ENCODE data around the gene ZNF385B. TPM values are rescaled to one million over a fixed set of nuclear protein-coding genes. Genes with fewer than 3 reads are reported as not detected.

Gene ZNF385B
- polyA plus RNA-seq, 1 donor (not counting 4 experiments of a cell fraction or from before 2014, with no cell fraction given) = 0.17 TPM

DNA sequence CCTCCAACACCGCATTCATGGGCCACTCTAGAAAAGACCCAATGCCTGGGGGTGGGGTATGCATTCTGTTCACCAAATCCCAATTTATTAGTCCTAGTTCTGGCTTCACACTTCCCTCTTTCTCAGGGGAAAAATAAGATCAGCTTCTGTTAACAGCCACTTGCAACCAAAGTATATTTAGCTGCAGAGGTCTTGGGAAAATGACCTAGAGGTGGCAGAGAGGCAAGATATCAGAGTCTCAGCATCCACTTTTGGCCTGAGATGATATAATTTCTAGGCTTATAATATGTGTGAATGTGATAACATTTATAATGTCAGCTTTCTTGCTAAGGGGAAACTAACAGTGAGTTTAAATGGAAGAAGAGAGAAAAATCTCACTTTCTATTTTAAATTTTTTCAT is 89.1 kb downstream of the ZNF385B start:
- no peak overlapping the region for H3K9ac ChIP-seq (ENCODE audit: control insufficient read depth, extremely low read depth, insufficient read depth, low read length)
- no peak overlapping the region for H2AFZ ChIP-seq (ENCODE audit: control insufficient read depth, low read length)
- no peaks in the 10 kb centered on the region for H3K27me3 ChIP-seq (ENCODE audit: control insufficient read depth, extremely low read depth, insufficient read depth, low read length)
- no peaks in the 10 kb centered on the region for H4K20me1 ChIP-seq (ENCODE audit: control insufficient read depth, extremely low read depth, insufficient read depth, low read length)
- peaks cover 7% of the 10 kb centered on the region for H3K4me1 ChIP-seq (ENCODE audit: control insufficient read depth, extremely low read depth, insufficient read depth, low read length)
- H3K4me3 ChIP-seq (ENCODE audit: control insufficient read depth in 2 of 3, extremely low read depth in 1 of 3, insufficient read depth in 2 of 3, low read depth in 1 of 3, low read length in 3 of 3) = no peak overlapping the region
- TF ChIP-seq, protein P1, sequence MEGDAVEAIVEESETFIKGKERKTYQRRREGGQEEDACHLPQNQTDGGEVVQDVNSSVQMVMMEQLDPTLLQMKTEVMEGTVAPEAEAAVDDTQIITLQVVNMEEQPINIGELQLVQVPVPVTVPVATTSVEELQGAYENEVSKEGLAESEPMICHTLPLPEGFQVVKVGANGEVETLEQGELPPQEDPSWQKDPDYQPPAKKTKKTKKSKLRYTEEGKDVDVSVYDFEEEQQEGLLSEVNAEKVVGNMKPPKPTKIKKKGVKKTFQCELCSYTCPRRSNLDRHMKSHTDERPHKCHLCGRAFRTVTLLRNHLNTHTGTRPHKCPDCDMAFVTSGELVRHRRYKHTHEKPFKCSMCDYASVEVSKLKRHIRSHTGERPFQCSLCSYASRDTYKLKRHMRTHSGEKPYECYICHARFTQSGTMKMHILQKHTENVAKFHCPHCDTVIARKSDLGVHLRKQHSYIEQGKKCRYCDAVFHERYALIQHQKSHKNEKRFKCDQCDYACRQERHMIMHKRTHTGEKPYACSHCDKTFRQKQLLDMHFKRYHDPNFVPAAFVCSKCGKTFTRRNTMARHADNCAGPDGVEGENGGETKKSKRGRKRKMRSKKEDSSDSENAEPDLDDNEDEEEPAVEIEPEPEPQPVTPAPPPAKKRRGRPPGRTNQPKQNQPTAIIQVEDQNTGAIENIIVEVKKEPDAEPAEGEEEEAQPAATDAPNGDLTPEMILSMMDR (optimal IDR thresholded peaks at IDR 0.05 in 1 of 3, IDR thresholded peaks at IDR 0.05 in 1 of 3, conservative IDR thresholded peaks at IDR 0.05 in 1 of 3; ENCODE audit: extremely low read depth in 1 of 3, insufficient read depth in 2 of 3, low read length in 3 of 3) = no peak
- no peak for TF ChIP-seq EZH2 (IDR thresholded peaks at IDR 0.05; ENCODE audit: low read length)
- DNase-seq (ENCODE audit: low read depth, low spot score) (no peak), FAIRE-seq (no peak)
- H3K4me2 ChIP-seq (ENCODE audit: control insufficient read depth, extremely low read depth, insufficient read depth, low read depth, low read length) = no peak overlapping the region
- H3K79me2 ChIP-seq (ENCODE audit: control insufficient read depth, insufficient read depth, low read length) = no peaks in the 10 kb centered on the region
- H3K9me3 ChIP-seq (ENCODE audit: control insufficient read depth, low read depth, low read length) = no peaks in the 10 kb centered on the region
- H3K36me3 ChIP-seq (ENCODE audit: control insufficient read depth in 2 of 2, extremely low read depth in 1 of 2, insufficient read depth in 2 of 2, low read length in 2 of 2) = no peaks in the 10 kb centered on the region
- no peak overlapping the region for H3K27ac ChIP-seq (ENCODE audit: control insufficient read depth, insufficient read depth, low read length)
- no peaks in the 10 kb centered on the region for H3K9me1 ChIP-seq (ENCODE audit: control insufficient read depth, extremely low read depth, insufficient read depth, low read length)
- dilution Hi-C loops (cut with MboI; ENCODE audit: extremely low pct_ligation_motif_present, low sequenced_read_pairs) = no loop called here

DNA sequence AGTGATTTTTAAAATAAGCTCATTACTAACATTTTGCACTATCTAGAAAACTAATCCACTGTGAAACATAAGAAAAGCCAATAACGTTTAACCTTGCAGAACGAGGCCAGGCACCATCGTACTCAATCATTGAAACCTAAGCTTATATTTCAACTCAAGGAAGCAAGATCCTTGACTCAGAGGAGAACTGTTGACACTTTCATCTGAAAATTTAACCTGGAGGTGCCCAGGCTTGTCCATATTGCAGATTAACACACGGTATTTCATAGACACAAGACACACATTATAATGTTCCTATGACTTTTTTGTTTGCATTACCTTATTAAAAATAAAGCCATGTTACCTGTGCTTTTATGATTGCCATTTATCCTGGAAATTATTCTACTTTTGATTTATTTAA is 89.6 kb downstream of the ZNF385B start:
- dilution Hi-C loops (cut with MboI; ENCODE audit: extremely low pct_ligation_motif_present, low sequenced_read_pairs) = no loop called here
- Histone ChIP-seq H3K27ac (ENCODE audit: control insufficient read depth, insufficient read depth, low read length) (no peak overlapping the region), H3K27me3 (ENCODE audit: control insufficient read depth, extremely low read depth, insufficient read depth, low read length) (no peaks in the 10 kb centered on the region), H3K79me2 (ENCODE audit: control insufficient read depth, insufficient read depth, low read length) (no peaks in the 10 kb centered on the region), H3K9ac (ENCODE audit: control insufficient read depth, extremely low read depth, insufficient read depth, low read length) (no peak overlapping the region), H3K9me3 (ENCODE audit: control insufficient read depth, low read depth, low read length) (no peaks in the 10 kb centered on the region), H3K4me1 (ENCODE audit: control insufficient read depth, extremely low read depth, insufficient read depth, low read length) (peaks cover 7% of the 10 kb centered on the region), H3K4me2 (ENCODE audit: control insufficient read depth, extremely low read depth, insufficient read depth, low read depth, low read length) (no peak overlapping the region), H2AFZ (ENCODE audit: control insufficient read depth, low read length) (no peak overlapping the region), H3K4me3 (ENCODE audit: control insufficient read depth in 2 of 3, extremely low read depth in 1 of 3, insufficient read depth in 2 of 3, low read depth in 1 of 3, low read length in 3 of 3) (no peak overlapping the region), H3K9me1 (ENCODE audit: control insufficient read depth, extremely low read depth, insufficient read depth, low read length) (no peaks in the 10 kb centered on the region), H3K36me3 (ENCODE audit: control insufficient read depth in 2 of 2, extremely low read depth in 1 of 2, insufficient read depth in 2 of 2, low read length in 2 of 2) (no peaks in the 10 kb centered on the region), H4K20me1 (ENCODE audit: control insufficient read depth, extremely low read depth, insufficient read depth, low read length) (no peaks in the 10 kb centered on the region)
- DNase-seq (ENCODE audit: low read depth, low spot score) (no peak), FAIRE-seq (no peak)
- TF ChIP-seq EZH2 (IDR thresholded peaks at IDR 0.05; ENCODE audit: low read length) = no peak
- TF ChIP-seq, protein P1 (optimal IDR thresholded peaks at IDR 0.05 in 1 of 3, IDR thresholded peaks at IDR 0.05 in 1 of 3, conservative IDR thresholded peaks at IDR 0.05 in 1 of 3; ENCODE audit: extremely low read depth in 1 of 3, insufficient read depth in 2 of 3, low read length in 3 of 3) = no peak
